GM23338 (cell line): ENCODE measurements around the gene OXNAD1. TPM values are rescaled to one million over a fixed set of nuclear protein-coding genes. Genes with fewer than 3 reads are reported as not detected.

Experiments
- ATAC-seq: fragments of 200-7000 bp; cut with Tn5 transposase; 3 replicates; pipeline ENCODE4 v1.9.1; 2020
- DNase-seq: peaks from one replicate; pipeline ENCODE4 v3.0.0-alpha.2; 2015; ENCODE audit warnings: low spot score
- H2AFZ ChIP-seq: fragments of 200-600 bp; sonication (generic); 2 replicates; pipeline ENCODE4 v1.8.0; 2016; ENCODE audit warnings: antibody characterized with exemption, mild to moderate bottlenecking, moderate library complexity
- H3F3A ChIP-seq: fragments of 200-600 bp; sonication (generic); replicated peaks from 2 replicates; pipeline ENCODE4 v1.8.0; 2017; ENCODE audit warnings: antibody characterized with exemption, mixed run types, low read depth
- H3K27ac ChIP-seq: fragments of 200-600 bp; sonication (generic); 2 replicates; pipeline ENCODE4 v1.6.1; 2016; ENCODE audit warnings: low read depth
- H3K27me3 ChIP-seq: fragments of 200-600 bp; sonication (generic); 2 replicates; pipeline ENCODE4 v1.8.0; 2016; ENCODE audit warnings: mild to moderate bottlenecking, mixed run types, moderate library complexity; ENCODE audit not compliant: insufficient read depth
- H3K36me3 ChIP-seq: fragments of 200-600 bp; sonication (generic); 2 replicates; pipeline ENCODE4 v1.8.0; 2016; ENCODE audit warnings: mild to moderate bottlenecking; ENCODE audit not compliant: insufficient read depth
- H3K4me1 ChIP-seq: fragments of 200-600 bp; sonication (generic); 2 replicates; pipeline ENCODE4 v1.8.0; 2016; ENCODE audit warnings: mild to moderate bottlenecking, moderate library complexity; ENCODE audit not compliant: insufficient read depth
- H3K4me2 ChIP-seq: fragments of 200-600 bp; sonication (generic); 2 replicates; pipeline ENCODE4 v1.7.1; 2017; ENCODE audit warnings: mixed run types
- H3K4me3 ChIP-seq: fragments of 200-600 bp; sonication (generic); 2 replicates; pipeline ENCODE4 v1.6.1; 2016; ENCODE audit warnings: mixed run types
- H3K79me2 ChIP-seq: fragments of 200-600 bp; sonication (generic); replicated peaks from 2 replicates; pipeline ENCODE4 v1.8.0; 2017; ENCODE audit warnings: mild to moderate bottlenecking; ENCODE audit not compliant: insufficient read depth
- H3K9me2 ChIP-seq: fragments of 200-600 bp; sonication (generic); 2 replicates; pipeline ENCODE4 v1.8.0; 2017; ENCODE audit not compliant: insufficient read depth
- H4K20me1 ChIP-seq: fragments of 200-600 bp; sonication (generic); replicated peaks from 2 replicates; pipeline ENCODE4 v1.8.0; 2017; ENCODE audit warnings: mild to moderate bottlenecking; ENCODE audit not compliant: insufficient read depth
- H3K27ac Mint-ChIP-seq: 2 replicates; pipeline ENCODE4 v1.8.0; 2020; ENCODE audit warnings: inconsistent platforms, mild to moderate bottlenecking, moderate library complexity, mixed read lengths
- H3K27me3 Mint-ChIP-seq: 3 replicates; pipeline ENCODE4 v1.8.0; 2022; ENCODE audit warnings: low read depth, mild to moderate bottlenecking, moderate library complexity, mixed read lengths, inconsistent platforms; ENCODE audit not compliant: insufficient read depth, poor library complexity
- H3K36me3 Mint-ChIP-seq: 3 replicates; pipeline ENCODE4 v1.8.0; 2021; ENCODE audit warnings: low read depth, mild to moderate bottlenecking, inconsistent platforms, moderate library complexity, mixed read lengths
- H3K4me1 Mint-ChIP-seq: 3 replicates; pipeline ENCODE4 v1.8.0; 2020; ENCODE audit warnings: mild to moderate bottlenecking, inconsistent platforms, mixed read lengths
- H3K4me3 Mint-ChIP-seq: 3 replicates; pipeline ENCODE4 v1.8.0; 2021; ENCODE audit warnings: moderate library complexity, mild to moderate bottlenecking, inconsistent platforms, mixed read lengths
- H3K9me3 Mint-ChIP-seq: 3 replicates; pipeline ENCODE4 v1.8.0; 2020; ENCODE audit warnings: moderate library complexity, mild to moderate bottlenecking, inconsistent platforms, mixed read lengths
- CREB1 ChIP-seq: fragments of 250-450 bp; sonication (Bioruptor Pico); IDR thresholded peaks from 2 replicates; pipeline ENCODE4 v1.5.0; 2020; ENCODE audit warnings: low read depth, mild to moderate bottlenecking, moderate library complexity
- CTCF ChIP-seq, 2 experiments: fragments of 200-600 bp in 1 of 2; sonication (generic) in 1 of 2; conservative IDR thresholded peaks; 2 replicates each; pipeline versions ENCODE4 v1.5.1 to v1.6.1; 2016 to 2017; ENCODE audit warnings: antibody characterized with exemption in 2 of 2, low read depth in 2 of 2, mild to moderate bottlenecking in 2 of 2, moderate library complexity in 1 of 2
- EZH2 ChIP-seq: fragments of 200-600 bp; sonication (generic); IDR thresholded peaks from one replicate; pipeline ENCODE4 v1.8.0; 2017; ENCODE audit warnings: antibody characterized with exemption, mild to moderate bottlenecking, low read depth; ENCODE audit not compliant: unreplicated experiment
- EZH2phosphoT487 ChIP-seq: fragments of 200-600 bp; sonication (generic); IDR thresholded peaks from one replicate; pipeline ENCODE4 v1.8.1; 2018; ENCODE audit warnings: antibody characterized with exemption; ENCODE audit not compliant: unreplicated experiment
- JUNB ChIP-seq: IDR thresholded peaks from one replicate; pipeline ENCODE4 v1.6.1; 2016; ENCODE audit warnings: antibody characterized with exemption; ENCODE audit not compliant: unreplicated experiment
- POLR2AphosphoS5 ChIP-seq: IDR thresholded peaks from 2 replicates; pipeline ENCODE4 v1.6.1; 2016; ENCODE audit warnings: antibody characterized with exemption, low read depth
- STAT1 ChIP-seq: IDR thresholded peaks from one replicate; pipeline ENCODE4 v1.6.1; 2016; ENCODE audit warnings: antibody characterized with exemption; ENCODE audit not compliant: unreplicated experiment
- ZNF114 ChIP-seq: fragments of 250-450 bp; sonication (Bioruptor Pico); IDR thresholded peaks from 2 replicates; pipeline ENCODE4 v1.5.0; 2020; ENCODE audit warnings: mild to moderate bottlenecking, moderate library complexity
- ZNF331 ChIP-seq: fragments of 250-450 bp; sonication (Bioruptor Pico); IDR thresholded peaks from 2 replicates; pipeline ENCODE4 v1.5.0; 2020; ENCODE audit warnings: low read depth, mild to moderate bottlenecking, moderate library complexity
- ZNF462 ChIP-seq: fragments of 250-450 bp; sonication (Bioruptor Pico); IDR thresholded peaks from 2 replicates; pipeline ENCODE4 v1.5.0; 2020; ENCODE audit warnings: mild to moderate bottlenecking, moderate library complexity
- polyA plus RNA-seq: library from polyadenylated mRNA; unstranded; fragments of >200 nt; fragmentation: Nextera tagmentation; extraction: Ambion mirVana; gene quantifications from 2 replicates; pipeline ENCODE4 v1.2.1, GENCODE V29; 2016
- total RNA-seq: library from RNA; depleted of rRNA; stranded (reverse); fragments of >200 nt; shearing (Covaris generic); gene quantifications from 2 replicates; pipeline ENCODE4 v1.2.3, GENCODE V29; 2014
- TF ChIP-seq, protein P1 (sequence below): IDR thresholded peaks from one replicate; pipeline ENCODE4 v1.6.1; 2018; ENCODE audit warnings: antibody characterized with exemption; ENCODE audit not compliant: unreplicated experiment

OXNAD1 gene
- total and polyA plus RNA-seq, 2 experiments from 2014 or later: 22.9 to 34.2 TPM

GRCh38 chr3:16234281-16234680, 30.7 kb upstream of the OXNAD1 start (continued):
- TF ChIP-seq ZNF462 (CRISPR knock-in tag) (no peak), CTCF (conservative IDR thresholded peaks at IDR 0.05; ENCODE audit: low read depth in 2 of 2) (no peak), CREB1 (CRISPR knock-in tag) (no peak), ZNF331 (CRISPR knock-in tag) (no peak), EZH2phosphoT487 (no peak)

GRCh38 chr3:16236030-16236639, 28.9 kb upstream of the OXNAD1 start:
- H3K4me2 ChIP-seq: no peak overlapping the region
- peaks cover 3% of the 10 kb centered on the region for H3K27me3 Mint-ChIP-seq
- ATAC-seq (no peak), DNase-seq (no peak)
- no peak overlapping the region for H3K4me3 Mint-ChIP-seq
- no peaks in the 10 kb centered on the region for H3K9me3 Mint-ChIP-seq
- H3K27ac ChIP-seq: no peak overlapping the region
- no peak overlapping the region for H2AFZ ChIP-seq
- no peaks in the 10 kb centered on the region for H4K20me1 ChIP-seq
- no peak for TF ChIP-seq CREB1 (CRISPR knock-in tag)
- TF ChIP-seq, protein P1, sequence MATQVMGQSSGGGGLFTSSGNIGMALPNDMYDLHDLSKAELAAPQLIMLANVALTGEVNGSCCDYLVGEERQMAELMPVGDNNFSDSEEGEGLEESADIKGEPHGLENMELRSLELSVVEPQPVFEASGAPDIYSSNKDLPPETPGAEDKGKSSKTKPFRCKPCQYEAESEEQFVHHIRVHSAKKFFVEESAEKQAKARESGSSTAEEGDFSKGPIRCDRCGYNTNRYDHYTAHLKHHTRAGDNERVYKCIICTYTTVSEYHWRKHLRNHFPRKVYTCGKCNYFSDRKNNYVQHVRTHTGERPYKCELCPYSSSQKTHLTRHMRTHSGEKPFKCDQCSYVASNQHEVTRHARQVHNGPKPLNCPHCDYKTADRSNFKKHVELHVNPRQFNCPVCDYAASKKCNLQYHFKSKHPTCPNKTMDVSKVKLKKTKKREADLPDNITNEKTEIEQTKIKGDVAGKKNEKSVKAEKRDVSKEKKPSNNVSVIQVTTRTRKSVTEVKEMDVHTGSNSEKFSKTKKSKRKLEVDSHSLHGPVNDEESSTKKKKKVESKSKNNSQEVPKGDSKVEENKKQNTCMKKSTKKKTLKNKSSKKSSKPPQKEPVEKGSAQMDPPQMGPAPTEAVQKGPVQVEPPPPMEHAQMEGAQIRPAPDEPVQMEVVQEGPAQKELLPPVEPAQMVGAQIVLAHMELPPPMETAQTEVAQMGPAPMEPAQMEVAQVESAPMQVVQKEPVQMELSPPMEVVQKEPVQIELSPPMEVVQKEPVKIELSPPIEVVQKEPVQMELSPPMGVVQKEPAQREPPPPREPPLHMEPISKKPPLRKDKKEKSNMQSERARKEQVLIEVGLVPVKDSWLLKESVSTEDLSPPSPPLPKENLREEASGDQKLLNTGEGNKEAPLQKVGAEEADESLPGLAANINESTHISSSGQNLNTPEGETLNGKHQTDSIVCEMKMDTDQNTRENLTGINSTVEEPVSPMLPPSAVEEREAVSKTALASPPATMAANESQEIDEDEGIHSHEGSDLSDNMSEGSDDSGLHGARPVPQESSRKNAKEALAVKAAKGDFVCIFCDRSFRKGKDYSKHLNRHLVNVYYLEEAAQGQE: no peak
- no peak for TF ChIP-seq STAT1
- no peak for TF ChIP-seq JUNB
- no peak for TF ChIP-seq ZNF331 (CRISPR knock-in tag)
- TF ChIP-seq POLR2AphosphoS5: no peak
- TF ChIP-seq EZH2: no peak
- TF ChIP-seq EZH2phosphoT487: no peak
- no peak for TF ChIP-seq ZNF114 (CRISPR knock-in tag)
- no peaks in the 10 kb centered on the region for H3K27me3 ChIP-seq
- no peaks in the 10 kb centered on the region for H3K36me3 ChIP-seq
- H3K36me3 Mint-ChIP-seq: no peaks in the 10 kb centered on the region
- H3K9me2 ChIP-seq: 0 out of 2 replicates have a peak, but pooled peaks cover 6% of the 10 kb centered on the region
- H3K4me1 ChIP-seq: no peaks in the 10 kb centered on the region
- H3F3A ChIP-seq: no peaks in the 10 kb centered on the region
- H3K4me3 ChIP-seq: no peak overlapping the region
- no peaks in the 10 kb centered on the region for H3K79me2 ChIP-seq
- H3K27ac Mint-ChIP-seq: no peak overlapping the region
- no peaks in the 10 kb centered on the region for H3K4me1 Mint-ChIP-seq
